Embryonic facial prominence (tissue), 1 donor: ENCODE measurements around the gene IL1R2.
A peak's percentile ranks its signal among the peaks of the same experiment; 100 is the strongest.

ENCODE experiments used
- DNase-seq: peaks from one replicate; pipeline ENCODE4 v3.0.0-alpha.2; 2016; ENCODE audit errors: extremely low spot score

Gene IL1R2

DNA sequence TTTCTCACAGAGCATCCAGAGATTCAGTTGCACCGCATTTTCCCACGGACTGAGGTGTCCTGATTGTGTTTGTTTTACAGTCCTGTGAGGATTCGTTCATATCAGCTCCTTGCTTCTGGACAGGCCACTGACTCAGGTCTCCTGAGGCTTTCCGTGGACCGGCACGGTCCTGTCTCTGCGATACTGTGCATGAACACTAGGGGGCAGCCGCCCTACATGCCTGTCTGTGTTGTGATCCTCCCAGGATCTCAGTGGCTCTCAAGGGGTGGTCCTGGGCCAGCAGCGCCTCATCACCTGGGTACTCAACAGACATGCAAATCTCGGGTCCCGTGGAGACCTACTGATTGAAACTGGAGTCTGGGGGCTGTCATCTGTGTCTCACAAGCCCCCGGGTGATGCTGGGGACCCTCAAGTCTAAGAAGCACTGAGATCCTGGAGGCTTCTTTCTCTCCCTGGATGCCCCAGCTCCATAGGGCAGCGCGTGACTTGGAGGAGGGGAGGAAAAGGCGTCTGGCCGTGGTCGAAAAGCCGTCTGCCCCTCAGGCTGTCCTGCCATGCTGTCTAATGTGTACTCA, 28.9 kb downstream of the IL1R2 start:
- DNase-seq = peak; percentile 34

GRCh38 chr2:102021779-102022178, 30.0 kb downstream of the IL1R2 start:
- no peak for DNase-seq

- DNase-seq = no peak
Observed at GRCh38 chr2:102022884-102023539, 31.3 kb downstream of the IL1R2 start.

- DNase-seq = no peak
Observed at GRCh38 chr2:102024410-102024809, 32.6 kb downstream of the IL1R2 start.

DNA sequence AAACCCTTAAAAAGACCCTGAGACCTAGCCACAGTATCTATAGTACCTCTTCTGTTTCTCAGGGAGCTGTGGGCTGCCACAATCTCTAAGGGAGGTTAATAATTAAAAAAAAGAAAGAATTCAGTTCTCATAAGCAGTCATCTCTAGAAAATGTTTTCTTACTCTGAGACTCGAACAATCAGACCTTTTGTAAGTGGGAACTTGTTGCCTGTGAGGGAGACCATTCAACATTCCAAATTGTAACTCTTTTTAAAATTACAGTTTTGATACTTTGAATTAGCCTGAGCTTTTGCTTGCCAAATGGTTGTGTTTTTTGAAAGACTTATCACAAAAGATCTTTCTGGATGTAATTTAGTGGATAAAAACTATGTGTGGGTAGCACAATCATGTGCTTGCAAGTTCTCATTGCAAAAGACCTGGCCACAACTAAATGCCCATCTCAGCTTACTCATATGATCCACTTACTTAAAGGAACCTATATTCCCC, 33.3 kb downstream of the IL1R2 start:
- no peak for DNase-seq

DNA sequence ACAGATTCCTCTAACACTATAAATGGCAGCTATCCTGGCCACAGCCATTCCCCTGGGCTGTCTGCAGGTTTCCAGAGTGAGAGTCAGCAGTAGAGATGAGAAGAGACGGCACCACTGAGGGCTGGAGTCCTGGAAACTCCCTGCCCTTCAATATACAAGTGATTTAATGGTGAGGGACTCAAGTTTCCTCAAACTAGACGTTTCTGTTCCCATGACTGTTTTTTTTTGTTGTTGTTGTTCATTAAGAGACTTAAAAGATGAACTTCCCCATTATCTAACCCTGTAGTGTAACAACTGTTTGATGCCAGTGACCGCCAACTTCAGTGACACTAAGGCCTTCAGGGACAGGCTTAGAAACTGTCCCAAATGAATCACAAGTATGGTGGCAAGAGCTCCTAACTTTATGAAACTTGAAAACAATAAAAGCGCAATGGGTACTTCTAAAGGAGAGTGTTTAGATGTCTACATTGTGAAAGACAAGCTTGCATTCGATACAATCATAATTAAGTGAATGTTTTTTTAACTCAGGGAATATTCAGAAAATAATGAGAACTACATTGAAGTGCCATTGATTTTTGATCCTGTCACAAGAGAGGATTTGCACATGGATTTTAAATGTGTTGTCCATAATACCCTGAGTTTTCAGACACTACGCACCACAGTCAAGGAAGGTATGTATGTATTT, 34.0 kb downstream of the IL1R2 start:
- DNase-seq = no peak

GRCh38 chr2:102027036-102027980, 35.5 kb downstream of the IL1R2 start:
- DNase-seq = no peak

GRCh38 chr2:102028470-102028869, 36.7 kb downstream of the IL1R2 start:
- DNase-seq = no peak

- DNase-seq = no peak
Observed at GRCh38 chr2:102029405-102029804, 37.6 kb downstream of the IL1R2 start.

GRCh38 chr2:102029952-102030351, 38.2 kb downstream of the IL1R2 start:
- no peak for DNase-seq

DNA sequence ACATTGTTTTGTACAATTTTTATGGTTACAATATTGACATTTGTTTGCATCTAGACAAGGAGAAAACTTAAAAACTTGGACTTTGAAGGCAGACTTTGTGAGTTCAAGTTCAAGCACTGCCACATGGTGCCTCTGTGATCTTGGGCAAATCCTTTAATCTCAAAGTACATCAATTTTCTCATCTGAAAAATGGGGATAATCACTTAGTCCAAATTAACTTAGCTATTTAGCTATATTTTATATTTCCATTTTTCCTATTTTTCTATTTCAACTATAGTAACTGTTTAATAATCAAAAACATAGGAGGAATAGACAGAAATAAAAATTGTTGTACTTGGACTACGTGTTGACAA, 38.7 kb downstream of the IL1R2 start:
- DNase-seq = no peak

- no peak for DNase-seq
Observed at GRCh38 chr2:102030855-102031527, 39.2 kb downstream of the IL1R2 start.

- DNase-seq = no peak
Observed at GRCh38 chr2:102032368-102033030, 40.7 kb downstream of the IL1R2 start.

GRCh38 chr2:102033031-102033749, 41.4 kb downstream of the IL1R2 start:
- peak; percentile 22 for DNase-seq

DNA sequence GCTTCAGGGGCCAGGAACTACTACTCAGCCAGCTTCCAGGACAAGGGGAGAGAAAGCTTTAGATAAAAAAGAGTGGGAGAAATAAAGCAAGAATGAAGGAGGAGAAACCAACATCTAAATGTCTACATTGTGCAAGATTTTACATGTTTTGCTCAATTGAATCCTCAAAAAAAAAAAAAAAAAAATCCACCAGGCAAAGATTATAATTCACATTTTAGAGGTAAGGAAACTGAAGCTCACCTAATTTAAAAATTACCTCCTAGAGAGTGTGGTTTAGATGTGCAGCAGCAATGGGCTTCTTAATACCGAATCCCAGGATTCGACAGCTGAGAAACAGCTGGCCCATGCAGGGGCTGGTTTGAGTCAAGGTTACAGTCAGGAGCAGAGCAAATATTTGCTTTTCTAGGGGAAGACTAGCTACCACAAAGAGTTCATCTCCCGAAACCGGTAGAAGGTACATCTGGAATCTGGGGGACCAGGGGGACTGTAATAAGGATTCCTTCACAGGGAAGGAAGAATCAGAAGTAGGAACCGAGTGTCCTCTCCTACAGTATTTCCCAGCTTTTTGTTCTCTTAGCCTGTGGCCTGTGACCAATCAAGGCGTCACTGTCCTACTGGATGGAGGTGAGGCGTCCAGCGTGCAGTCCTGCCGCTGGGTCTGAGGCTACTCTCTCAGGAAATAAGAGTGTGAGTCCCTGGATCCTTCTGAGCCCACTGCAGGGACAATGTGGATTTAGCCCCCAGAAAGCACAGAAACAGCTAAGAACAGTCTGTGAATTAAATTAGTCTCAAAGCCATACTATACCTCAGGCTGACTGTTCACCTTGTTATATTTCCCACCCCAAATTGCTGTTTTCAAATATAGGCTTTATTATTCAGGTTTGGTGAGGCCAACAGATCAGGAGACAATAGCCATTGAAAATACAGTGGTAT, 42.3 kb downstream of the IL1R2 start:
- no peak for DNase-seq

DNA sequence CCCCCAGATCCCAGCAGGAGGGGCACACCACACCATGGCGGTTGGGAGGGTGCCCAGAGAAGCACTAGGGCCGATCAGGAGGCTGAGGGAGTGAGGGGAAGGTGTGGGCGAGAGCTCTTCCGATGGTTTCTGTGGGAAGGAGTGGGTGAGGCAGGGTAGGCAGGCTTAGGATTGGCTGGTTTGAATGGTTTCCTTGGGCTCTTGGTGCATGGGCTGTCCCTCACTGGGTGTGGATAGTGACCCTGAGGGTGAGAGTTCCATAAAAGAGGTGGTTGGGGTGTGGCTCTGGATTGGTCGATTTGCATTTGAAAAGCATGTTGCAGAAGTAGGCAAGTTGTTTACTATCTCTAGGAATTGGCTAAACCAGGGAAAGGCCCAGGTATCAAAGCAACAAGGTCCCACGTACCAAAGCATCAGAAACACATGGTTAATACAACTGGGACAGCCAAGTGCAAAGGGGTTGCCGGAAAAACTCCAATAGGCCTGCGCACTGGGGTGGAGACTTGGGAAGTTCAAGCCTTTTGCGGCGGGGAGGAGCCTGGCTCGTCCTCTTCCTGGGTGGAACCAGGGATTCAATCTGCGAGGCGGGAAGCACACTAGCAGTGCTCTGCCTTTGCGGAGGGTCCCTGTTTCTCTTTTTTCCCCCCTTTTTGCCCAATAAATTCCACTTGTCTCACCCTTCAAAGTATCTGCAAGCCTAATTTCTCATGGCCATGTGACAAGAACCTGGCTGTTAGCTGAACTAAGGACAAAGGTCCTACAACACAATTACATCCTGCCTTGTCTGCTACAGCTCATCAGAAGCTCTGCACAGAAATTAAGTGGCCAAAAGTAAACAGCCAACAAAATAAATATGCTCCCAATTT, 43.2 kb downstream of the IL1R2 start:
- no peak for DNase-seq

DNA sequence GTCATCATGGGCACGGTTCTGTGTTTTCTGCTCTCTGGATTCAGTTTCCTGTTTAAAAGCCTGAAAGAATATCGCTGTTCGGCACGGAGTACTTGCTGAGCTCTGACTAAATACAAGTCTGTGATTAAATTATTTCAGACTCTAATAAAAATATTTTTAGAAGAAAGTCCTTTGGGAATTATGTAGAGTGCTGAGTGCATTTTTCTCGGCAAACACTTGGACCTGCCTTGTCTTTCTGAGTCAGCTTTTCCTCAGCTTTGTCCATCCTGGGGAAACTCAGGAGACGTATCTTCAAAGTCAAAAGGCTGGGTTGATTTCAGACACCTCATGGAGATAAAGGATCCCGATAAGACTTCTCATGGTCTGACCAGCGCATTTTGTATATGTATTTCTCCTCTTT, 45.9 kb downstream of the IL1R2 start:
- DNase-seq = no peak

DNA sequence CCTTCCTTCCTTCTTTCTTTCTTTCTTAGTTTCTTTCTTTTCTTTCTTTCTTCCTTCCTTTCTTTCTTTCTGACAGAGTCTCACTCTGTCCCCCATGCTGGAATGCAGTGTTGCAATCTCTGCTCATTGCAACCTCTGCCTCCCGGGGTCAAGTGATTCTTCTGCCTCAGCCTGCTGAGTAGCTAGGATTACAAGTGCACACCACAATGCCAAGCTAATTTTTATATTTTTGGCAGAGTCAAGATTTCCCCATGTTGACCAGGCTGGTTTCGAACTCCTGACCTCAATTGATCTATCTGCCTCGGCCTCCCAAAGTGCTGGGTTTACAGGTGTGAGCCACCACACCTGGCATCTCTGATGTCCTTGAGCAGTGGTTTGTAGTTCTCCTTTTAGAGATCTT, 48.5 kb downstream of the IL1R2 start:
- DNase-seq = no peak
